GM23338 (cell line): ENCODE results near the gene TXNDC2.

Source experiments
- CTCF ChIP-seq, 2 experiments: fragments of 200-600 bp in 1 of 2; sonication (generic) in 1 of 2; conservative IDR thresholded peaks; 2 replicates each; pipeline versions ENCODE4 v1.5.1 to v1.6.1; 2016 to 2017; ENCODE audit warnings: antibody characterized with exemption in 2 of 2, low read depth in 2 of 2, mild to moderate bottlenecking in 2 of 2, moderate library complexity in 1 of 2
- ETS1 ChIP-seq: IDR thresholded peaks from 2 replicates; pipeline ENCODE4 v1.6.1; 2016; ENCODE audit warnings: antibody characterized with exemption
- EZH2 ChIP-seq: fragments of 200-600 bp; sonication (generic); IDR thresholded peaks from one replicate; pipeline ENCODE4 v1.8.0; 2017; ENCODE audit warnings: antibody characterized with exemption, mild to moderate bottlenecking, low read depth; ENCODE audit not compliant: unreplicated experiment
- EZH2phosphoT487 ChIP-seq: fragments of 200-600 bp; sonication (generic); IDR thresholded peaks from one replicate; pipeline ENCODE4 v1.8.1; 2018; ENCODE audit warnings: antibody characterized with exemption; ENCODE audit not compliant: unreplicated experiment
- JUNB ChIP-seq: IDR thresholded peaks from one replicate; pipeline ENCODE4 v1.6.1; 2016; ENCODE audit warnings: antibody characterized with exemption; ENCODE audit not compliant: unreplicated experiment
- POLR2AphosphoS5 ChIP-seq: IDR thresholded peaks from 2 replicates; pipeline ENCODE4 v1.6.1; 2016; ENCODE audit warnings: antibody characterized with exemption, low read depth
- ZNF331 ChIP-seq: fragments of 250-450 bp; sonication (Bioruptor Pico); IDR thresholded peaks from 2 replicates; pipeline ENCODE4 v1.5.0; 2020; ENCODE audit warnings: low read depth, mild to moderate bottlenecking, moderate library complexity
- TF ChIP-seq, protein P1 (sequence below): IDR thresholded peaks from one replicate; pipeline ENCODE4 v1.6.1; 2018; ENCODE audit warnings: antibody characterized with exemption; ENCODE audit not compliant: unreplicated experiment

GRCh38 chr18:9839211-9839610, 46.6 kb upstream of the TXNDC2 start:
- TF ChIP-seq ZNF331 (CRISPR knock-in tag) (no peak), CTCF (conservative IDR thresholded peaks at IDR 0.05; ENCODE audit: low read depth in 2 of 2) (no peak), JUNB (no peak), EZH2 (no peak), POLR2AphosphoS5 (no peak), EZH2phosphoT487 (no peak), ETS1 (no peak)
- TF ChIP-seq, protein P1, sequence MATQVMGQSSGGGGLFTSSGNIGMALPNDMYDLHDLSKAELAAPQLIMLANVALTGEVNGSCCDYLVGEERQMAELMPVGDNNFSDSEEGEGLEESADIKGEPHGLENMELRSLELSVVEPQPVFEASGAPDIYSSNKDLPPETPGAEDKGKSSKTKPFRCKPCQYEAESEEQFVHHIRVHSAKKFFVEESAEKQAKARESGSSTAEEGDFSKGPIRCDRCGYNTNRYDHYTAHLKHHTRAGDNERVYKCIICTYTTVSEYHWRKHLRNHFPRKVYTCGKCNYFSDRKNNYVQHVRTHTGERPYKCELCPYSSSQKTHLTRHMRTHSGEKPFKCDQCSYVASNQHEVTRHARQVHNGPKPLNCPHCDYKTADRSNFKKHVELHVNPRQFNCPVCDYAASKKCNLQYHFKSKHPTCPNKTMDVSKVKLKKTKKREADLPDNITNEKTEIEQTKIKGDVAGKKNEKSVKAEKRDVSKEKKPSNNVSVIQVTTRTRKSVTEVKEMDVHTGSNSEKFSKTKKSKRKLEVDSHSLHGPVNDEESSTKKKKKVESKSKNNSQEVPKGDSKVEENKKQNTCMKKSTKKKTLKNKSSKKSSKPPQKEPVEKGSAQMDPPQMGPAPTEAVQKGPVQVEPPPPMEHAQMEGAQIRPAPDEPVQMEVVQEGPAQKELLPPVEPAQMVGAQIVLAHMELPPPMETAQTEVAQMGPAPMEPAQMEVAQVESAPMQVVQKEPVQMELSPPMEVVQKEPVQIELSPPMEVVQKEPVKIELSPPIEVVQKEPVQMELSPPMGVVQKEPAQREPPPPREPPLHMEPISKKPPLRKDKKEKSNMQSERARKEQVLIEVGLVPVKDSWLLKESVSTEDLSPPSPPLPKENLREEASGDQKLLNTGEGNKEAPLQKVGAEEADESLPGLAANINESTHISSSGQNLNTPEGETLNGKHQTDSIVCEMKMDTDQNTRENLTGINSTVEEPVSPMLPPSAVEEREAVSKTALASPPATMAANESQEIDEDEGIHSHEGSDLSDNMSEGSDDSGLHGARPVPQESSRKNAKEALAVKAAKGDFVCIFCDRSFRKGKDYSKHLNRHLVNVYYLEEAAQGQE, result no peak
